Measurements from ENCODE around the gene DLG2.

The DLG2 gene

GRCh38 chr11:83523676-83524075, 2103.5 kb downstream of the DLG2 start:
- Histone ChIP-seq H3K36me3 (ENCODE audit: control insufficient read depth, insufficient read depth, low read length) (no peaks in the 10 kb centered on the region), H3K4me1 (ENCODE audit: control insufficient read depth, insufficient read depth, low read length) (peaks cover 4% of the 10 kb centered on the region), H3K4me3 (ENCODE audit: low read depth, low read length) (no peak overlapping the region), H3K9me3 (ENCODE audit: control insufficient read depth, insufficient read depth, low read length) (no peaks in the 10 kb centered on the region), H3K9ac (ENCODE audit: low read depth, low read length) (no peak overlapping the region), H3K27me3 (ENCODE audit: control insufficient read depth, insufficient read depth, low read length) (no peaks in the 10 kb centered on the region)

GRCh38 chr11:83522911-83523310, 2104.2 kb downstream of the DLG2 start:
- H3K4me3 ChIP-seq (ENCODE audit: low read depth, low read length): no peak overlapping the region
- H3K9me3 ChIP-seq (ENCODE audit: control insufficient read depth, insufficient read depth, low read length): no peaks in the 10 kb centered on the region
- H3K27me3 ChIP-seq (ENCODE audit: control insufficient read depth, insufficient read depth, low read length): no peaks in the 10 kb centered on the region
- H3K36me3 ChIP-seq (ENCODE audit: control insufficient read depth, insufficient read depth, low read length): no peaks in the 10 kb centered on the region
- peaks cover 4% of the 10 kb centered on the region for H3K4me1 ChIP-seq (ENCODE audit: control insufficient read depth, insufficient read depth, low read length)
- no peak overlapping the region for H3K9ac ChIP-seq (ENCODE audit: low read depth, low read length)

- Histone ChIP-seq H3K9ac (ENCODE audit: low read depth, low read length) (no peak overlapping the region), H3K9me3 (ENCODE audit: control insufficient read depth, insufficient read depth, low read length) (no peaks in the 10 kb centered on the region), H3K4me1 (ENCODE audit: control insufficient read depth, insufficient read depth, low read length) (peaks cover 4% of the 10 kb centered on the region), H3K27me3 (ENCODE audit: control insufficient read depth, insufficient read depth, low read length) (no peaks in the 10 kb centered on the region), H3K36me3 (ENCODE audit: control insufficient read depth, insufficient read depth, low read length) (no peaks in the 10 kb centered on the region), H3K4me3 (ENCODE audit: low read depth, low read length) (no peak overlapping the region)
Measured at GRCh38 chr11:83521647-83522596, 2105.2 kb downstream of the DLG2 start.

- Histone ChIP-seq H3K4me1 (ENCODE audit: control insufficient read depth, insufficient read depth, low read length) (peaks cover 4% of the 10 kb centered on the region), H3K4me3 (ENCODE audit: low read depth, low read length) (no peak overlapping the region), H3K9ac (ENCODE audit: low read depth, low read length) (no peak overlapping the region), H3K27me3 (ENCODE audit: control insufficient read depth, insufficient read depth, low read length) (no peaks in the 10 kb centered on the region), H3K9me3 (ENCODE audit: control insufficient read depth, insufficient read depth, low read length) (no peaks in the 10 kb centered on the region), H3K36me3 (ENCODE audit: control insufficient read depth, insufficient read depth, low read length) (no peaks in the 10 kb centered on the region)
Measured at GRCh38 chr11:83520849-83521248, 2106.3 kb downstream of the DLG2 start.

GRCh38 chr11:83511646-83512045, 2115.5 kb downstream of the DLG2 start:
- no peaks in the 10 kb centered on the region for H3K27me3 ChIP-seq (ENCODE audit: control insufficient read depth, insufficient read depth, low read length)
- no peak overlapping the region for H3K4me3 ChIP-seq (ENCODE audit: low read depth, low read length)
- peaks cover 3% of the 10 kb centered on the region for H3K4me1 ChIP-seq (ENCODE audit: control insufficient read depth, insufficient read depth, low read length)
- H3K9me3 ChIP-seq (ENCODE audit: control insufficient read depth, insufficient read depth, low read length): no peaks in the 10 kb centered on the region
- H3K36me3 ChIP-seq (ENCODE audit: control insufficient read depth, insufficient read depth, low read length): no peaks in the 10 kb centered on the region
- no peak overlapping the region for H3K9ac ChIP-seq (ENCODE audit: low read depth, low read length)

- Histone ChIP-seq H3K9me3 (ENCODE audit: control insufficient read depth, insufficient read depth, low read length) (no peaks in the 10 kb centered on the region), H3K9ac (ENCODE audit: low read depth, low read length) (no peak overlapping the region), H3K36me3 (ENCODE audit: control insufficient read depth, insufficient read depth, low read length) (no peaks in the 10 kb centered on the region), H3K4me1 (ENCODE audit: control insufficient read depth, insufficient read depth, low read length) (peaks cover 3% of the 10 kb centered on the region), H3K27me3 (ENCODE audit: control insufficient read depth, insufficient read depth, low read length) (no peaks in the 10 kb centered on the region), H3K4me3 (ENCODE audit: low read depth, low read length) (no peak overlapping the region)
Measured at GRCh38 chr11:83510530-83511460, 2116.3 kb downstream of the DLG2 start.

GRCh38 chr11:83508804-83509203, 2118.3 kb downstream of the DLG2 start:
- Histone ChIP-seq H3K27me3 (ENCODE audit: control insufficient read depth, insufficient read depth, low read length) (no peaks in the 10 kb centered on the region), H3K9me3 (ENCODE audit: control insufficient read depth, insufficient read depth, low read length) (no peaks in the 10 kb centered on the region), H3K36me3 (ENCODE audit: control insufficient read depth, insufficient read depth, low read length) (no peaks in the 10 kb centered on the region), H3K9ac (ENCODE audit: low read depth, low read length) (no peak overlapping the region), H3K4me3 (ENCODE audit: low read depth, low read length) (no peak overlapping the region), H3K4me1 (ENCODE audit: control insufficient read depth, insufficient read depth, low read length) (peaks cover 3% of the 10 kb centered on the region)

GRCh38 chr11:83502041-83502440, 2125.1 kb downstream of the DLG2 start:
- H3K9ac ChIP-seq (ENCODE audit: low read depth, low read length): no peak overlapping the region
- H3K36me3 ChIP-seq (ENCODE audit: control insufficient read depth, insufficient read depth, low read length): no peaks in the 10 kb centered on the region
- no peaks in the 10 kb centered on the region for H3K4me1 ChIP-seq (ENCODE audit: control insufficient read depth, insufficient read depth, low read length)
- H3K4me3 ChIP-seq (ENCODE audit: low read depth, low read length): no peak overlapping the region
- H3K27me3 ChIP-seq (ENCODE audit: control insufficient read depth, insufficient read depth, low read length): no peaks in the 10 kb centered on the region
- no peaks in the 10 kb centered on the region for H3K9me3 ChIP-seq (ENCODE audit: control insufficient read depth, insufficient read depth, low read length)

- H3K36me3 ChIP-seq (ENCODE audit: control insufficient read depth, insufficient read depth, low read length): no peaks in the 10 kb centered on the region
- no peak overlapping the region for H3K4me3 ChIP-seq (ENCODE audit: low read depth, low read length)
- H3K4me1 ChIP-seq (ENCODE audit: control insufficient read depth, insufficient read depth, low read length): no peaks in the 10 kb centered on the region
- no peaks in the 10 kb centered on the region for H3K9me3 ChIP-seq (ENCODE audit: control insufficient read depth, insufficient read depth, low read length)
- no peaks in the 10 kb centered on the region for H3K27me3 ChIP-seq (ENCODE audit: control insufficient read depth, insufficient read depth, low read length)
- no peak overlapping the region for H3K9ac ChIP-seq (ENCODE audit: low read depth, low read length)
Measured at GRCh38 chr11:83493917-83494316, 2133.2 kb downstream of the DLG2 start.

- no peaks in the 10 kb centered on the region for H3K9me3 ChIP-seq (ENCODE audit: control insufficient read depth, insufficient read depth, low read length)
- H3K4me3 ChIP-seq (ENCODE audit: low read depth, low read length): no peak overlapping the region
- no peaks in the 10 kb centered on the region for H3K4me1 ChIP-seq (ENCODE audit: control insufficient read depth, insufficient read depth, low read length)
- no peaks in the 10 kb centered on the region for H3K27me3 ChIP-seq (ENCODE audit: control insufficient read depth, insufficient read depth, low read length)
- no peaks in the 10 kb centered on the region for H3K36me3 ChIP-seq (ENCODE audit: control insufficient read depth, insufficient read depth, low read length)
- no peak overlapping the region for H3K9ac ChIP-seq (ENCODE audit: low read depth, low read length)
Measured at GRCh38 chr11:83493034-83493433, 2134.1 kb downstream of the DLG2 start.

GRCh38 chr11:83483808-83484207, 2143.3 kb downstream of the DLG2 start:
- Histone ChIP-seq H3K9me3 (ENCODE audit: control insufficient read depth, insufficient read depth, low read length) (no peaks in the 10 kb centered on the region), H3K4me3 (ENCODE audit: low read depth, low read length) (no peak overlapping the region), H3K36me3 (ENCODE audit: control insufficient read depth, insufficient read depth, low read length) (no peaks in the 10 kb centered on the region), H3K27me3 (ENCODE audit: control insufficient read depth, insufficient read depth, low read length) (no peaks in the 10 kb centered on the region), H3K9ac (ENCODE audit: low read depth, low read length) (no peak overlapping the region), H3K4me1 (ENCODE audit: control insufficient read depth, insufficient read depth, low read length) (no peaks in the 10 kb centered on the region)
